ACHN (cell line): ENCODE results near the gene WDR91.
A peak's percentile ranks its signal among the peaks of the same experiment; 100 is the strongest.
"Not testable (repeated sequence)": the region's sequence is repeated elsewhere in the genome, so short reads cannot be mapped to it uniquely, and the experiment has no call there.

Experiments
- DNase-seq: peaks from one replicate; pipeline ENCODE4 v3.0.0-alpha.2; 2015
- in situ Hi-C: cut with HindIII; loops from 2 replicates; pipeline ENCODE4 v1.10.0; 2017; ENCODE audit warnings: low sequenced_read_pairs, low pct_ligation_motif_present, low pct_unique_long_range_greater_than_20kb

Gene WDR91

GRCh38 chr7:135235841-135236240, 24.5 kb upstream of the WDR91 start:
- DNase-seq: peak; percentile 71
- in situ Hi-C loops: no loop called here

- in situ Hi-C loops: no loop called here
Observed at GRCh38 chr7:135234727-135235126, 23.4 kb upstream of the WDR91 start.

GRCh38 chr7:135234095-135234494, 22.8 kb upstream of the WDR91 start:
- not testable (repeated sequence) for DNase-seq

More at GRCh38 chr7:135234727-135235126, 23.4 kb upstream of the WDR91 start:
- no peak for DNase-seq

GRCh38 chr7:135233570-135233969, 22.2 kb upstream of the WDR91 start, which contains the start of gene STRA8:
TSS of gene STRA8 (plus strand) at chr7:135233838. CDS start at chr7:135240525, 6,687 bp downstream.
- DNase-seq: no peak
- in situ Hi-C loops: no loop called here

More at GRCh38 chr7:135234095-135234494, 22.8 kb upstream of the WDR91 start:
- in situ Hi-C loops: not testable (repeated sequence)

- DNase-seq: peak; percentile 19
- in situ Hi-C loops: no loop called here
Observed at GRCh38 chr7:135232720-135233119, 21.4 kb upstream of the WDR91 start.

GRCh38 chr7:135232087-135232486, 20.8 kb upstream of the WDR91 start:
- DNase-seq: no peak
- in situ Hi-C loops: no loop called here

GRCh38 chr7:135231686-135232085, 20.4 kb upstream of the WDR91 start:
- in situ Hi-C loops: no loop called here
- DNase-seq: no peak

GRCh38 chr7:135224027-135224426, 12.7 kb upstream of the WDR91 start:
- in situ Hi-C loops: no loop called here
- DNase-seq: no peak

- in situ Hi-C loops: no loop called here
- DNase-seq: peak; percentile 90
Observed at GRCh38 chr7:135217645-135218509, 6.6 kb upstream of the WDR91 start.

- in situ Hi-C loops: no loop called here
- no peak for DNase-seq
Observed at GRCh38 chr7:135215698-135216097, 4.4 kb upstream of the WDR91 start.

GRCh38 chr7:135215180-135215579, 3.9 kb upstream of the WDR91 start:
- in situ Hi-C loops: no loop called here

GRCh38 chr7:135213831-135214230, 2.5 kb upstream of the WDR91 start:
- DNase-seq: no peak
- in situ Hi-C loops: no loop called here

More at GRCh38 chr7:135215180-135215579, 3.9 kb upstream of the WDR91 start:
- DNase-seq: no peak

GRCh38 chr7:135211946-135212685, 790 bp upstream of the WDR91 start:
- DNase-seq, in situ Hi-C loops: not testable (repeated sequence)

GRCh38 chr7:135210888-135211178, 493 bp downstream of the WDR91 start:
- in situ Hi-C loops: no loop called here
- DNase-seq: peak; percentile 24

GRCh38 chr7:135209225-135209834, 2.0 kb downstream of the WDR91 start:
- in situ Hi-C loops: no loop called here
- DNase-seq: no peak

- peak; percentile 68 for DNase-seq
- in situ Hi-C loops: no loop called here
Observed at GRCh38 chr7:135208102-135208793, 3.1 kb downstream of the WDR91 start.

- in situ Hi-C loops: no loop called here
- DNase-seq: peak; percentile 43
Observed at GRCh38 chr7:135207406-135208101, 3.8 kb downstream of the WDR91 start.

- DNase-seq: no peak
- in situ Hi-C loops: no loop called here
Observed at GRCh38 chr7:135206941-135207391, 4.4 kb downstream of the WDR91 start.
